Medulla oblongata (tissue), 1 donor: ENCODE results near the gene IGSF11.
A peak's percentile ranks its signal among the peaks of the same experiment; 100 is the strongest.

Experiments
- DNase-seq: peaks from one replicate; pipeline ENCODE4 v3.0.0-alpha.2; 2015; ENCODE audit errors: extremely low spot score

IGSF11 gene

DNA sequence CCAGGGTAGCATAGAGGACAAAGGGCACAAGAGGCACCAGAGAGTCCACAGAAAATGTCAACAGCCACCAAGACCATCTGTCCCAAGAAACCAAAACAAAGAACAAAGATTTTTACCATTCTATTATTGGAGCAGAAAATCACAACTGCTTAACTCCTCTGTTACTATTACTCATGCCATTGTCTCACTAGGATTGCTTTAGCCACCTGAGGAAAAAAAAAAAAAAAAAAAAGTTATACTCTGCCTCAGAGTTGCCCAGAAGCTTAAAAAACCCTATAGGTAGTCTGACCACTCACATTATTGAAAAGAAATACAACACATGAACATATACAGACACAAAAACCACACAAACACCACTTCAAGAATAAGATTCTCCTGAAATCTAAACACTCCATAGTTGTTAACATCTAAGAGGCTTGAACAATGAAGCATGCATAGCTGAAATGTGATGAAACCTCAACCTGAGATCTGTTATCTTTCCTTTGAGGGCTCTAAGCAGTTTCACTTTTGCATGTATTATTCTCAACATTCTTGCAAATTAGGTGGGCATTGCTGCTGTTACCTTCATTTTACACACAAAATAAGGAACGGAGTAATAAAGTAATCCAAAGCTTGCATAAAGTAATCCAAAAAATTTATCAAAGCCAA lies 85.4 kb downstream of the IGSF11 start:
- DNase-seq, result no peak

DNA sequence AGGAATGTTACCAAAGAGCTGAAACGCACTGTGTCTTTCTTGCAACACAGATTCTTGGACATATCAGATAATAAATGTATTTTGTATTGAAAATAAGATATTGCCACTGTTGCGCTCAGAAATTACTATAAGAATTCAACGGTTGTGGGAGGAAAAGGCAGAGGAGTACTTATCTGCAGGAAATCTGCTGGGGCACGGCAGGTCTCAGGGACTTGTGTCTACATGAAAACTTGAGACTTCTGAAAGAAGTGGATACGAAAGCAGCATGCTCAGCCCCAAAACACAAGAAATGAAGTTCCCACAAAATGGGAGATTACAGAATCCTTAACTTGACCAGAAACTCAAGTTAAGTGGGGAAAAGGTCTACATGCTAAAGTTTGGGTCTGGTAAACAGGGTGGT lies 86.5 kb downstream of the IGSF11 start:
- DNase-seq, result no peak

GRCh38 chr3:118946449-118946848 lies 88.2 kb downstream of the IGSF11 start:
- DNase-seq, result no peak

DNA sequence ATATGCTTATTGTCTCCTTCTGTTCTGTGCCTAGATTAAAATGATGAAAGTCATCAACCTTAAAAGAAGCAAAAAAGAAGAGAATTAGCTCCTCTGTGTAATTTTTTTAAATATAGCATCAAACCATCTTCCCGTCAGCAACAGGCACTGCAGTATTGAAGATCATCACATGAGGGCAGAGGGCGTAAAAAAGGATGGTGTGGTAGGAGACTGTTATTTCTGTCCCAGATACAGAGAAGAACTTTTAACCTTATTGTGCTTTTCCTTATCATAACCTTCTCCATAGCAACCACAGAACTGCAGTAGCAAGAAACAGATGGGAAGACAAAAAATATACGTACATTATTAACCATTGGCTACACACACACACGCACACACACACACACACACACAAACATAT lies 88.8 kb downstream of the IGSF11 start:
- no peak for DNase-seq

DNA sequence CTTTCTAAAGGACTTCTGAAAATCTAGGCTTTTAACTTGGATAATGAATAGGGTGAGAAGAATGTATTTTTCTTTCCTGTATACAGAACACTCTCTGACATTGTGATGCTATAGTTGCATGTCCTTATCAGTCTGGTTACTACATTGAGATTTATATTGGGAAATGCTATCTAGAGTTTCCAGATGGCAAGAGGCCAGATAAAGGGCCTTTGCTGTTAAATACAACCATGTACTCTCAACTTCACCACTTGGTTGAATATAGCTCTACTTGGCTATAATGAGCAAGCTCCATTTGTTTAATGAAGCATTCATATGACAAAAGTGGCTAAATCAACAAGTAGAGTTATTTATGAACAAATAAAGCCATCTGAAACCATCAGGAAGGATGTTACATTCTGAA lies 91.0 kb downstream of the IGSF11 start:
- no peak for DNase-seq

- DNase-seq, result no peak
These were observed 92.0 kb downstream of the IGSF11 start for GRCh38 chr3:118942671-118943070.

GRCh38 chr3:118942195-118942594 lies 92.5 kb downstream of the IGSF11 start:
- no peak for DNase-seq

DNA sequence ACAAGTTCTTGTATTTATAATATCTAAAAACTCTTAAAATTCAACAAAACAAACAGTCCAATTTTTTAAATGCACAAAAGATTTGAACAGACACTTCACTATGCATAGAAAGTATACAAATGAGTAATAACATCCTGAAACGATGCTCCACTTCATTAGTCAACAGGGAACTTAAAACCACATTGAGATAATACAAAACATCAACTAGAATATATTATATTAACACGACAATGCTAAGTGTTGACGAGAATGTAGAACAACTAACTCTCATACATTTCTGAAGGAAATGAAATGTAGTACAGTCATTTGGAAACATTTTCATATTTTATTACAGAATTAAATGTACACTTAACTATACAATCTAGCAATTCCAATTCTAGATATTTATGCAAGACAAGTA lies 93.4 kb downstream of the IGSF11 start:
- no peak for DNase-seq

GRCh38 chr3:118938183-118938961 lies 96.3 kb downstream of the IGSF11 start:
- DNase-seq, result no peak

- no peak for DNase-seq
These were observed 97.8 kb downstream of the IGSF11 start for GRCh38 chr3:118936811-118937210.

- peak; percentile 66 for DNase-seq
These were observed 101.7 kb downstream of the IGSF11 start for GRCh38 chr3:118932822-118933558.

GRCh38 chr3:118931996-118932395 lies 102.7 kb downstream of the IGSF11 start:
- DNase-seq, result no peak

GRCh38 chr3:118927449-118927848 lies 107.2 kb downstream of the IGSF11 start:
- no peak for DNase-seq

GRCh38 chr3:118912188-118912587 lies 122.5 kb downstream of the IGSF11 start:
- DNase-seq, result no peak

GRCh38 chr3:118910332-118910731 lies 124.3 kb downstream of the IGSF11 start:
- no peak for DNase-seq

- no peak for DNase-seq
These were observed 124.9 kb downstream of the IGSF11 start for GRCh38 chr3:118909763-118910162.

DNA sequence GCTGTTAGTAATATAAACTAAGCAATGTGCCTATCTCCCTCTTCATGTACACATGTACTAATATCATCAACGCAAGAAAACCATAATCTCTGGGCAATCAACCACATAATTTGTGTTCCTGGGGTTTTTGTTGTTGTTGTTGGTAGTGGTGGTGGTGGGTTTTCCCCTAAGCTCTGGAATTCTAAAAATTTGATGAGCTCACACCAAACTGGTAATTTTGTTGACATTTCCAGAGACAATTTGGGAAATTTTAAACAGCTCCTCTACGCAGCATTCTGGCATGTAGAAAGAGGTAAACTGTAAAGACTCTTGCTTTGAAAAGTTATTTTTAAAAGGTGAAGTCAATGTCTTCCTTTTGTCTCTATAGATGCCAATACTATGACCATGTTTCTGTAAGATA lies 126.7 kb downstream of the IGSF11 start:
- no peak for DNase-seq

DNA sequence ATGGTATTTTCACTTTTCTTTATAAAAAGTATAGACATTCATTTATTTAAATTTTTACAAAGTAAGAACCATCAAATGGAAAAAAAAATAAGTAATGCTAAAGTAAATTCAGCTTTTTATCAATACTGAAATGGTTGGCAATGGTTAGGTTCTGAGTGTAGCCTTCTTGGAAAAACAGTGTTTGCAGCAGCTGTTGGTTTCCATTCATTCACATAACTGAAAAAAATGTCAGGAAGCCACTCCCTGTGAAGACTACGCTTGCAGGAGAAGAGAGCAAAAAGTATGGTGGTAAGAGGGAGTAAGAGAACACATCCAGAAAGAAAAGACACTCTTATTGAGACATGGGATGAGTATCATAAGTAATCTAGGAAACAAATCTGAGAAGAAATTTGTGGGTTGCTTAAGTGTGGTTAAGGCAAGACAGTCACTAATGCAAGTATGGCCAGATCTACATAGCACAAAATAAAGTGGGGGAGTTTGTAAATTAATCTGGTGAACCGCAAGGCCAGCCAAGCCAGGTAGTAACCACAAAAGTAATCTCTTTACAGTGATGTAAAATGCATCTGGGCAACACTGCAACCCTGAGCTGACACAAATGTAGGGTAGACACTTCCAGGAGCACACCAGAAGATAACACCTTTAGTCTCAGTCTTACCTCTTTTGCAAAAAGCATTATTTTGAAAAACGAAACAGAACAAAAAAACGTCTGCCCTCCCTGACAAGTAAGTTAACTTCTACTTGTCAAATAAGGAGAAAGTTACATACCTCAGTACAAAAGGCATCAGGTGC lies 133.7 kb downstream of the IGSF11 start:
- DNase-seq, result no peak

- DNase-seq, result no peak
These were observed 144.4 kb downstream of the IGSF11 start for GRCh38 chr3:118890206-118890605.

- no peak for DNase-seq
These were observed 145.0 kb downstream of the IGSF11 start for GRCh38 chr3:118889691-118890090.

DNA sequence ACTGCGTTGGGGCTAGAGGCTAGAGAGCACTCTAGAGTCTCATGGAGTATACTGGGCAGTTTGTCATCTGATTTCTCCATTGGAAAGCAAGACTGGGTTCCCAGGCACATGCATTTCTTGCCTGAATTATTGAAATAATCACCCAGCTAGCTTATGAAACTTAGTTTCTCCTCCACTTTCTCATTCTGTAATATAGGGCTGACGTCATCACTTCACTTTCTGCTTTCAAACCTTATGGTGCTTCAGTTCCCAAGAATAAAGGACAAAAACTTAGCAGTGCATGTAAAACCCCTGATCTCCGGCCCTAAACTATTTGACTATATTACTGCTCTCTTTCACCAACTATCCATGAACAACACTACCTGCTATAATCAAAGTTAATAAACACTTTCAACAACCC lies 147.9 kb downstream of the IGSF11 start:
- DNase-seq, result no peak

DNA sequence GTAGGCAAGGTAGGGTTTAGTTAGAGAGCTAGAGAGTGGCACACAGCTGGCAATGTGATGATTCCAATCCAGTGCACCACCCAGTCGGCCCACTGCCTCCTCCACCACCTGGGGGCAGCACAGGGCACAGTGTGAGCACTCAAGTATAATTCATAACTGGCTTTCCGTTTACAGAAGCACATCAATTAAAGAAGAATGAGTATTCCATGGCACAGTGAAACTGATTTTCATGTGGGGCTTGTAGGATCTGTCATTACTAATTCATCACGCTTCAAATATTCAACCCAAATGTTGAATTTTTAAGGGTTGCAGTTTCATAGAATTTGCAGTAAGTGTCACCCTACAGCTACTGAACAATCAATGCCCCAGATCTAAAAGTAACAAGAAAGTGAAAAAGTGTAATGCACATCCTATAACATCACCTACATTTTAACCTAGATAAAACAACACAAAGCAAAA lies 149.9 kb downstream of the IGSF11 start:
- DNase-seq, result peak; percentile 87
